ENCODE measurements around the gene MAPK10. TPM values are rescaled to one million over a fixed set of nuclear protein-coding genes. Genes with fewer than 3 reads are reported as not detected.
A peak's percentile ranks its signal among the peaks of the same experiment; 100 is the strongest.

Gene MAPK10
- 10 to 100 TPM; 11.1 to 89.1 (median 29.5) TPM for total RNA-seq

GRCh38 chr4:86359944-86360478 is at the start of gene MAPK10:
TSS of gene MAPK10 (minus strand) at chr4:86360053.
- Histone ChIP-seq H3K36me3 (no peaks in the 10 kb centered on the region), H3K27me3 (no peaks in the 10 kb centered on the region), H3K27ac (no peak within 1 kb of the TSS), H3K9me3 (no peaks in the 10 kb centered on the region), H3K4me1 (peaks cover 0 to 11% (median 2%) of the 10 kb centered on the region in 4 donors), H3K4me3 (peak within 1 kb of the TSS in 3 of 4 donors; percentile 17 to 30 (median 25))
- DNase-seq (peak in 1 of 2 donors; percentile 67), ATAC-seq (ENCODE audit: low FRiP score in 2 of 2) (peak; percentile 89 to 96)
- WGBS, 2 donors, result 5 to 10% methylated on average over 12 of the region's 12 CpGs
- TF ChIP-seq POLR2AphosphoS5 (IDR thresholded peaks at IDR 0.05) (peak; percentile 10 to 11), EP300 (IDR thresholded peaks at IDR 0.05) (no peak)

GRCh38 chr4:86403575-86403974 is 43.7 kb upstream of the MAPK10 start:
- TF ChIP-seq POLR2AphosphoS5 (IDR thresholded peaks at IDR 0.05) (no peak), CTCF (IDR thresholded peaks at IDR 0.05) (no peak), POLR2A (IDR thresholded peaks at IDR 0.05) (no peak), EP300 (IDR thresholded peaks at IDR 0.05) (no peak)
- Histone ChIP-seq H3K4me1 (no peaks in the 10 kb centered on the region), H3K27me3 (no peaks in the 10 kb centered on the region), H3K9me3 (no peaks in the 10 kb centered on the region), H3K27ac (no peak overlapping the region), H3K36me3 (no peaks in the 10 kb centered on the region), H3K4me3 (no peak overlapping the region)
- ATAC-seq (ENCODE audit: low FRiP score in 2 of 2), result no peak
- no peak for DNase-seq
- WGBS, 2 donors, result 83 to 84% methylated on average over 6 of the region's 6 CpGs

GRCh38 chr4:86401826-86402225 is 42.0 kb upstream of the MAPK10 start:
- Histone ChIP-seq H3K36me3 (no peaks in the 10 kb centered on the region), H3K4me1 (no peaks in the 10 kb centered on the region), H3K9me3 (no peaks in the 10 kb centered on the region), H3K27ac (no peak overlapping the region), H3K4me3 (no peak overlapping the region), H3K27me3 (no peaks in the 10 kb centered on the region)
- DNase-seq (no peak), ATAC-seq (ENCODE audit: low FRiP score in 2 of 2) (no peak)
- 89 to 93% methylated on average over 2 of the region's 2 CpGs for WGBS, 2 donors
- TF ChIP-seq POLR2A (IDR thresholded peaks at IDR 0.05) (no peak), EP300 (IDR thresholded peaks at IDR 0.05) (no peak), POLR2AphosphoS5 (IDR thresholded peaks at IDR 0.05) (no peak), CTCF (IDR thresholded peaks at IDR 0.05) (no peak)

- no peaks in the 10 kb centered on the region for H3K4me1 ChIP-seq
- ATAC-seq (ENCODE audit: low FRiP score in 2 of 2), result no peak
- TF ChIP-seq EP300 (IDR thresholded peaks at IDR 0.05), result no peak
- TF ChIP-seq CTCF (IDR thresholded peaks at IDR 0.05), result no peak
- TF ChIP-seq POLR2AphosphoS5 (IDR thresholded peaks at IDR 0.05), result no peak
- no peak for TF ChIP-seq POLR2A (IDR thresholded peaks at IDR 0.05)
- 72 to 74% methylated on average over 4 of the region's 4 CpGs for WGBS, 2 donors
- no peak overlapping the region for H3K27ac ChIP-seq
- no peak for DNase-seq
- H3K36me3 ChIP-seq, result no peaks in the 10 kb centered on the region
- H3K27me3 ChIP-seq, result no peaks in the 10 kb centered on the region
- H3K4me3 ChIP-seq, result no peak overlapping the region
- no peaks in the 10 kb centered on the region for H3K9me3 ChIP-seq
Observed at GRCh38 chr4:86400216-86400615, 40.4 kb upstream of the MAPK10 start.

- WGBS, 2 donors, result 92 to 96% methylated on average over 1 of the region's 1 CpG
- DNase-seq, result no peak
- H3K36me3 ChIP-seq, result no peaks in the 10 kb centered on the region
- no peak for ATAC-seq (ENCODE audit: low FRiP score in 2 of 2)
- no peaks in the 10 kb centered on the region for H3K27me3 ChIP-seq
- no peak for TF ChIP-seq CTCF (IDR thresholded peaks at IDR 0.05)
- no peak for TF ChIP-seq POLR2AphosphoS5 (IDR thresholded peaks at IDR 0.05)
- TF ChIP-seq POLR2A (IDR thresholded peaks at IDR 0.05), result no peak
- TF ChIP-seq EP300 (IDR thresholded peaks at IDR 0.05), result no peak
- H3K9me3 ChIP-seq, result no peaks in the 10 kb centered on the region
- H3K4me1 ChIP-seq, result no peaks in the 10 kb centered on the region
- H3K27ac ChIP-seq, result no peak overlapping the region
- no peak overlapping the region for H3K4me3 ChIP-seq
Observed at GRCh38 chr4:86398187-86398586, 38.3 kb upstream of the MAPK10 start.
